Measurements from ENCODE around the gene YEATS2.
"Not testable (repeated sequence)": the region's sequence is repeated elsewhere in the genome, so short reads cannot be mapped to it uniquely, and the experiment has no call there.

The YEATS2 gene

GRCh38 chr3:183697610-183698317 lies at the start of gene YEATS2:
Gene YEATS2, plus strand, starts transcription at chr3:183697797. Its CDS starts 17,366 bp downstream, at chr3:183715163.
- peak; percentile 31 for DNase-seq

DNA sequence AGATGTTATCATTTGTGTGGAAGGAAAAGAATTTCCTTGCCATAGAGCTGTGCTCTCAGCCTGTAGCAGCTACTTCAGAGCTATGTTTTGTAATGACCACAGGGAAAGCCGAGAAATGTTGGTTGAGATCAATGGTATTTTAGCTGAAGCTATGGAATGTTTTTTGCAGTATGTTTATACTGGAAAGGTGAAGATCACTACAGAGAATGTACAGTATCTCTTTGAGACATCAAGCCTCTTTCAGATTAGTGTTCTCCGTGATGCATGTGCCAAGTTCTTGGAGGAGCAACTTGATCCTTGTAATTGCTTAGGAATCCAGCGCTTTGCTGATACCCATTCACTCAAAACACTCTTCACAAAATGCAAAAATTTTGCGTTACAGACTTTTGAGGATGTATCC lies 47.0 kb upstream of the YEATS2 start:
- peak; percentile 7 for DNase-seq

DNA sequence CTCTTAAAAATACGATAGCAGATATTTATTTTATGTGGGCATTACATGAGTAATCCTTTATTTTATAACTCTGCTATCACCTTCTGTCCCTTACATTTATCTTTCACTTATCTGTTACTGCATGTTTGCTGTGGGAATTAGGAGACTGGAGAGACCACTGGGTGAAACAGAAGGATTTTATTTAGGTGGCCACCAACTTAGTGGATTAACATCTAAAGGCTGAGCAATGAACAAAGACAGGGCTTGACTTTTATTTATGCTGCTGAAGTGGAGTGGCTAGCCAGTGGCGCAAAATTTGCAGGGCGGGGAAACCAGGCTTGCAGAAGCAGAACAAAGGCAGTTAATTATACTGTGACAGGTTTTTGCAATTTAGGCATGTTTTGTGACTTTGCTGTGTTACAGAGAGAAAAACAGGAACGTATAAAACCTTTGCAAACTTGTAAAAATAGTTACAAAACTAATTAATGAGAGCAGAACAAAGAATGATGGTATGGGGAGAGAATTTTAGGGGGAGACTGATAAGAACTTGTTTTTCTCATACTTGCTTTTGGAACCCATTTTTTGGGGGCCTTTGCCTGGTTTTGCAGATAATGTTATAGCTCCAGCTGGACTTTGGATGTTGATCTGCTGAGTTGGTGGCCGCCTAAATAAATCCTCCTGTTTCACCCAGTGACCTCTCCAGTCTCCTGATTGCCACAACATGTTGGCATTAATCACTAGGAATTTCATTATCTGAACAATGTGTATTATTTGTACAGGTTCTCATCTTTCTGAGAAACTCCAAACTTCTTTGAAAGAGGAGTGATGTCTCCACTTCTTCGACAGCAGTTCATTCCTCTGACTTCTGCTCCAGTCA lies 44.2 kb upstream of the YEATS2 start:
- no peak for DNase-seq

- DNase-seq: no peak
Observed at GRCh38 chr3:183654727-183655126, 42.9 kb upstream of the YEATS2 start.

- DNase-seq: no peak
Observed at GRCh38 chr3:183662099-183662498, 35.5 kb upstream of the YEATS2 start.

DNA sequence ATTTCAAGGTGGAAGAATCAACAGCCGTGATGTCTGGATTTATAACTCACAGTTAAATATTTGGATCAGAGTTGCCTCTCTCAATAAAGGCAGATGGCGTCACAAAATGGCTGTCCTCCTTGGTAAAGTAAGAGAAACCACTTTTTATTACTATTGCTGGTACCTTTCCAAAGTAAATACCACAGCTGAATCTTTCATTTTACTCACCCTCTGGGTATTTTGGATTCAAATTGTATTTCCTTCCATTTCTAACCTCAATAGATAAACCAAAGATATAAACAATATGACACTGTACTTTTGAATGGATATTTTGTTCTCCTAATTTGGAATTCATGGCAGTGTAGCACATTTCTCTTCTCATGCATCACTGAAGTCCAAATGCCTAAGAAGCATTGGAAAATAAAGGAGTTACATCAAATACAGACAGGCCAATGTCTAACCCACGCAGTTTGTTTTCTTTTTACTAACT lies 32.6 kb upstream of the YEATS2 start:
- peak; percentile 70 for DNase-seq

- no peak for DNase-seq
Observed at GRCh38 chr3:183680061-183680460, 17.5 kb upstream of the YEATS2 start.

GRCh38 chr3:183687705-183688104 lies 9.9 kb upstream of the YEATS2 start:
- DNase-seq: no peak

DNA sequence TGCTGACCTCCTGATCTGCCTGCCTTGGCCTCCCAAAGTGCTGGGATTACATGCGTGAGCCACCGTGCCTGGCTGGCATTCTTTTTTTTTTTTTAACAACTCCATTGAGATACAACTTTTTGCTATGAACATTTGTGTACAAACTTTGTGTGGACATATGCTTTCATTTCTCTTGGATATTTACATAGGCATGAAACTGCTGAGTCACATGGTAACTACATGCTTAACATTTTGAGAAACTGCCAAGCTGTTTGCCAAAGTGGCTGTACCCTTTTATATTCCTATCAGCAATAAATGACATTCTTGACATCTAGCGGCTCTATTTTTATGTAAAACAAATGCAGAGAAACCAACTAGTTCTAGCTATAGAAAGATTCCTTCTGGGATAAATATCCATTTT lies 8.7 kb upstream of the YEATS2 start:
- no peak for DNase-seq

- not testable (repeated sequence) for DNase-seq
Observed at GRCh38 chr3:183689621-183690020, 8.0 kb upstream of the YEATS2 start.

DNA sequence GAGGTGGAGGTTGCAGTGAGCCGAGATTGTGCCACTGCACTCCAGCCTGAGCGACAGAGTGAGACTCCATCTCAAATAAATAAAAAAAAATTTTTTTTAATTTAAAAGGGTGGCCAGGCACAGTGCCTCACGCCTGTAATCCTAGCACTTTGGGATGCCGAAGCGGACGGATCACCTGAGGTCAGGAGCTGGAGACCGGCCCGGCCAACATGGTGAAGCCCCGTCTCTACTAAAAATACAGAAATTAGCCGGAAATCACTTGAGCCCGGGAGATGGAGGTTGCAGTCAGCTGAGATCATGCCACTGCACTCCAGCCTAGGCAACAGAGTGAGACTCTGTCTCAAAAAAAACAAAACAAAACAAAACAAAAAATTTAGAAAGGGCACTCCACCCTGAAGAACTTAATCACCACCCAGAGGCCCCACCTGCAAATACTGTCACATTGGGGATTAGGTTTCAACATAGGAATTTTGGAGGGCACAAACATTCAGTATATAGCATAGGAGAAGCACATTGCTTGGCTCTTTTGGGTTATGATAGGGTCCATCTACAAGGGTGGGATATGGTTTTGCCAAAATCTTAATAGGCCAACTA lies 7.1 kb upstream of the YEATS2 start:
- no peak for DNase-seq

DNA sequence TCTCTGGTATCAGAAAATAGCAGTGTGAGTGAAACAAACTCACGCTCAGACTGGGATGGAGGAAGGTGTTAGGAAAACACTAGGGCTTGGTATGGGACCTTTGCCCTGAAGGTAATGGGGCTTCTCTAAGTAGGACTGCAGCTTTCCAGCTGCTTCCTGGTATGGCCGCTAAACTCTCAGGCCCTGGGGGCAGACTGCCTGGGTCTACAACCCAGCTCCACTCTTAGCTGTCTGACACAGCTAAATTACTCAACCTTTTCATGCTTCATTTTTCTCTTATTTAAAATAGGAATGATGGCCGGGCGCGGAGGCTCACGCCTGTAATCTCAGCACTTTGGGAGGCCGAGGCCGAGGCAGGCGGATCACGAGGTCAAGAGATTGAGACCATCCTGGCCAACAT lies 5.2 kb upstream of the YEATS2 start:
- no peak for DNase-seq

- DNase-seq: no peak
Observed at GRCh38 chr3:183695569-183696364, 1.8 kb upstream of the YEATS2 start.

DNA sequence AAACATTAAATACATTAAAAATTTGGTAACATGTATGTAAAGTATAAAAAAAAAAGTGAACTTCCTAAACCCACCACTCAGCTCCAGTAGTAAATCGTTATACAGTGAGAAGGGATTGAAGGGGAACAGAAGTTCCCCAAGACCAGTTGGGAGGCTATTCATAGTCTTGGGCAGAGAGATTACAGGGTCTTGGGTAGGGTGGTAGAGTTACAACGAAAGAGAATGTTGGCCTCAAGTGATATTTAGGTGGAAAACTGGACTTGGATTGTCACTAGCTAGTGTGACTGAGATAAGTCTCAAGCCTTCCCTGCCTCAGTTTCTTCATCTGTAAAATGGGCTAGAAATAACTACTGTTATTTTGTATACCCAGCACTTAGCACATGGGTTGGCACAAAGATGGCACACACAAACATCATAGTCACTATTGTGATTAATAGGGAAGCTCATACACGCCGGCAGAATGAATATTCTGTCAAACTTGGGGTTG lies 431 bp upstream of the YEATS2 start:
- DNase-seq: no peak

- no peak for DNase-seq
Observed at GRCh38 chr3:183698318-183698751, 738 bp downstream of the YEATS2 start.

DNA sequence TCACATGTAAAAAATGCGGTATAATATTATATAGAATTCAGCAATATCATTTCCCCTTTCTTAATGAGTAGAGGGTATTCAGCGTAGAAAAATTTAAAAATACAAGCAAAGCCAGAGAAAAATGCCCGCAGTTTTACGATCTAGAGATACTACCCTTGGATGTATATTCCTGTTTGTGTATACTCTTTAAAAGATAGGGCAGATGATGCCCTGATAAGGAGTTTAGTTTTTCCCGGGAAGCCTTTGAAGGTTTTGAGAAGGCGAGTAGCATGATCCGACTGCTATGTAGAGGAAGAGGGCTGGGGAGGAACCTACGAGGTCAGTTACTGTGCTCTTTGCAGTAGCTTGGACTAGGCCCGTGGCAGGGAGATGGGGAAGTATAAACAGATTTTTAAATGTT lies 1.2 kb downstream of the YEATS2 start:
- no peak for DNase-seq

- no peak for DNase-seq
Observed at GRCh38 chr3:183699238-183699947, 1.8 kb downstream of the YEATS2 start.

DNA sequence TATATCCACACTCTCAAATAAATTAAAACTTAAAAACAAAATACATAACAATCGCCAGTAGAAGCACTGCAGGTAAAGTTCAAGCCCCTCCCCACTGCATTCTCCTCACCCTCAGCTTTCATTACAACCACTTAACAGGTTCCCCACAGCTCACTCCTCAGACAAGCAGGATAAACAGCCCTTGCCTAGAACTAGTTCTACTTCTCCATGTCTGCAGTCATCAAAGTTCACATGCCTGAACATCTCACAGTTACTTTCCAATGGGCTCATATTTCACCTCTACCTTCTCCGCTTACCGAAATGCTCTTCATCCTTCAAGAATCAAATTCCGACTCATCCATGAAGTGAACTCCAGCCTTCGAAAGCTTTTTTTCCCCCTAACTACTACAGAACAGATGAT lies 4.1 kb downstream of the YEATS2 start:
- DNase-seq: no peak

DNA sequence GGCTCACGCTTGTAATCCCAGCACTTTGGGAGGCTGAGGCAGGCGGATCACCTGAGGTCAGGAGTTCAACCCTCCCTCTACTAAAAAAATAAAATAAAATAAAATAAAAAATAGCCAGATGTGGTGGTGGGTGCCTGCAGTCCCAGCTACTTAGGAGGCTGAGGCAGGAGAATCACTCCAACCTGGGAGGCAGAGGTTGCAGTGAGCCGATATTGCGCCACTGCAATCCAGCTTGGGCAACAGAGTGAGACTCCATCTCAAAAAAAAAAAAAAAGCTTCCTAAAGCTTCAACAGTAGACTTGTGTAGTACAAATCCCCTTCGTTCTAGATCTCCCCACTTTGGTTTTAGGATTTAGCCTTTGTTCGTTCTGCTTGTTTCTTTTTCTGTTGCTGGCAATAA lies 6.3 kb downstream of the YEATS2 start:
- DNase-seq: not testable (repeated sequence)

- no peak for DNase-seq
Observed at GRCh38 chr3:183710231-183710630, 12.6 kb downstream of the YEATS2 start.

- no peak for DNase-seq
Observed at GRCh38 chr3:183711516-183711915, 13.9 kb downstream of the YEATS2 start.

DNA sequence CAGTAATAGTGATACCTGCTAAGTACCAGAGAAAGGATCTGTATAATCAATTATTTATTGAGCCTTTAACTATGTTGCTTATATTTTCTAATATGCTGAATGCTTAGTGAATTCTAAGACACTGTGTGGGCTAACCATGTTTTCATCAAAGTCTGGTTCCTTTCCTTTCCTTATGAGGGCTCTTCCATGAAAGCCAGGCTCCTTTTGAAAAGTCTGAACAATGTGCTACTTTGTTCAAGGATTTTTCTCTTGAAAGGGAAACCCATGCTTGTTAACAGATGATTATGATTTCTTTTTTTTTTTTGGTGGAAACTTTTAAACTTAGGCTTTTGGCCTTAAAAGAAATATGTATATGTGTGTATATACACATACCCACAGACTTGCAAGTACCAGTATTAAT lies 17.0 kb downstream of the YEATS2 start:
- DNase-seq: no peak

All from NCI-H226 (cell line).